DMS 273 (cell line): Measurements from ENCODE around the gene C20orf204.
"Not testable (repeated sequence)": the region's sequence is repeated elsewhere in the genome, so short reads cannot be mapped to it uniquely, and the experiment has no call there.

ENCODE experiments used
- DNase-seq: peaks from one replicate; lab custom pipeline; 2025; ENCODE audit not compliant: unreplicated experiment; lab: John Stamatoyannopoulos, UW

Gene C20orf204

DNA sequence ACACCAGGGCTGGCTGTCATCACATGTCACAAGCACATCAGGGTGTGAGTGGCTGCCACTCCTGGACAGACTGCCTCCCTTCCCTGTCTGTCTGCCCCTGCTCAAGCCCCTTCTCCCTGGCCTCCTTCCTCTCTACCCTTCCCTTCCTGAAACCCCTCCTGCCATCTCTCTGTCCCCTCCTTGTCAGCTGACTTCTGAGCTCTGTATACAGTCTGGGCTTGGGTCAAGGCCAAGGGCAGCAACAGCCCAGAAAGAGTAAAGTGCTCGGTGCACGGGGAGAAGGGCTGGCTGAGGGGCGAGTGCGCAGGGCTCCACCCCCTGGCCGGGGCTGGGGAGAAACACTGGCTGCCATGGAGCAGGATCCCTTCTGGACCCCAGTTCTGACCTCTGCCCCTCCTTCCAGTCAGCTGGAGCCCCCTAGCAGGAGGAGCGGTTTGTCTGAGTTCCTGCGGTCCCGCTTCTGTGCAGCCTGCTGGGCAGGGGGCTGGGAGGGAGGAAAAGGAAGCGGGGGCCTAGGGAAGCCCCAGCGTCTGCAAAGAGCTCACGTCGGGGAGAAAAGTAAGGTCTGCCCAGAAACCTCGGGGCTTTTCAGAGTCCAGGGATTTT lies 46.2 kb downstream of the C20orf204 start:
- no peak for DNase-seq

DNA sequence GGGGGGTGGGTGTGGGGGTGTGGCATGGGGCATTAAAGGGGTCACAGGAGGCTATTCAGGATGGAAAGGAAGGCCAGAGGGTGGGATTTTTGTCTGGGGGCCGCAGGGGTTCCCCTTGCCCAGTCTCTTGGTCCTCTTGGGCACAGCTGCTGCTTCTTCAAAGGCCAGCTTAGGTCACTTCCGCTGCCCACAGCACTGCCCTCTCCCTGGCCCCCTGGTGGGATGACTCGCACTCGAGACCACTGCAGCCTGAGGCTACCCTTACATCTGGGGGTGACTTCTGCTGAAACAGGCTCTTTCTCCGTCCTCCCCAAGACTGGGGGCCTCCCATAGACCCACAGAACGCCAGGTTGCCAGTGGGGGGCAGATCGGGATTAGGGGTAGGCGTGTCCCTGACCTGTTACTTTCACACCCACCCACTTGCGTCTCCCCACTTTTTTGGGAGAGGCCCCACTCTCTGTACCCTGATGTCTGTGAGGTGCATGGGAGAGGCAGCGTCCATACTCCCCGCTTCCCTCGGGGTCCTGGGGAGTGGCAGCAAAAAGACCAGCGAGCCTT lies 46.9 kb downstream of the C20orf204 start:
- DNase-seq = no peak

GRCh38 chr20:64083378-64083803 lies 47.4 kb downstream of the C20orf204 start:
- DNase-seq = peak; percentile 92

GRCh38 chr20:64083804-64084684 lies 48.1 kb downstream of the C20orf204 start, which contains the start of gene LKAAEAR1:
TSS of gene LKAAEAR1 (minus strand) at chr20:64084398. CDS start at chr20:64084219, 179 bp downstream.
- DNase-seq = peak; percentile 70

- no peak for DNase-seq
Observed at GRCh38 chr20:64084685-64085152, 48.7 kb downstream of the C20orf204 start.

- no peak for DNase-seq
Observed at GRCh38 chr20:64086801-64087200, 50.8 kb downstream of the C20orf204 start.

- not testable (repeated sequence) for DNase-seq
Observed at GRCh38 chr20:64087226-64087825, 51.3 kb downstream of the C20orf204 start.

- DNase-seq = not testable (repeated sequence)
Observed at GRCh38 chr20:64088586-64088985, 52.6 kb downstream of the C20orf204 start.
